NCI-H510A treated with DMSO at 0.1 percent for 48 hours (cell line): ENCODE results near the gene HSPG2.
"Not testable (repeated sequence)": the region's sequence is repeated elsewhere in the genome, so short reads cannot be mapped to it uniquely, and the experiment has no call there.

Source experiments
- DNase-seq: peaks from one replicate; lab custom pipeline; 2025; lab: John Stamatoyannopoulos, UW

HSPG2 gene

GRCh38 chr1:21937034-21937371 lies at the start of gene HSPG2:
Gene HSPG2, minus strand, starts transcription at chr1:21937310. Its CDS starts 93 bp downstream, at chr1:21937217.
- no peak for DNase-seq

- not testable (repeated sequence) for DNase-seq
These were observed 49.3 kb upstream of the HSPG2 start for GRCh38 chr1:21986386-21986785.

- DNase-seq = not testable (repeated sequence)
These were observed 48.8 kb upstream of the HSPG2 start for GRCh38 chr1:21985893-21986292.

- DNase-seq = not testable (repeated sequence)
These were observed 46.4 kb upstream of the HSPG2 start for GRCh38 chr1:21983539-21983938.

- DNase-seq = not testable (repeated sequence)
These were observed 45.0 kb upstream of the HSPG2 start for GRCh38 chr1:21982122-21982521.

- DNase-seq = not testable (repeated sequence)
These were observed 44.1 kb upstream of the HSPG2 start for GRCh38 chr1:21981253-21981652.

- DNase-seq = not testable (repeated sequence)
These were observed 43.6 kb upstream of the HSPG2 start for GRCh38 chr1:21980515-21981220.

GRCh38 chr1:21978209-21978608 lies 41.1 kb upstream of the HSPG2 start:
- not testable (repeated sequence) for DNase-seq

GRCh38 chr1:21976703-21977239 lies 39.7 kb upstream of the HSPG2 start, which contains the start of gene CELA3B:
Gene CELA3B, plus strand, starts transcription at chr1:21977022. Its CDS starts 18 bp downstream, at chr1:21977040.
- DNase-seq = not testable (repeated sequence)

- not testable (repeated sequence) for DNase-seq
These were observed 38.2 kb upstream of the HSPG2 start for GRCh38 chr1:21975296-21975695.

- peak; percentile 70 for DNase-seq
These were observed 37.6 kb upstream of the HSPG2 start for GRCh38 chr1:21974699-21975098.

- not testable (repeated sequence) for DNase-seq
These were observed 36.8 kb upstream of the HSPG2 start for GRCh38 chr1:21973948-21974347.

- DNase-seq = not testable (repeated sequence)
These were observed 35.9 kb upstream of the HSPG2 start for GRCh38 chr1:21972973-21973441.

- not testable (repeated sequence) for DNase-seq
These were observed 33.4 kb upstream of the HSPG2 start for GRCh38 chr1:21970523-21970922.

- DNase-seq = not testable (repeated sequence)
These were observed 32.0 kb upstream of the HSPG2 start for GRCh38 chr1:21969066-21969465.

GRCh38 chr1:21967216-21967615 lies 30.1 kb upstream of the HSPG2 start:
- DNase-seq = not testable (repeated sequence)

- DNase-seq = no peak
These were observed 29.3 kb upstream of the HSPG2 start for GRCh38 chr1:21966247-21967000.

- DNase-seq = peak; percentile 79
These were observed 26.5 kb upstream of the HSPG2 start for GRCh38 chr1:21963477-21964217.

- no peak for DNase-seq
These were observed 24.7 kb upstream of the HSPG2 start for GRCh38 chr1:21961799-21962198.

- no peak for DNase-seq
These were observed 24.2 kb upstream of the HSPG2 start for GRCh38 chr1:21961337-21961736.

GRCh38 chr1:21956720-21957552 lies 19.8 kb upstream of the HSPG2 start:
- peak; percentile 85 for DNase-seq
